Activated CD8-positive, alpha-beta memory T cell treated with anti-CD3 and anti-CD28 coated beads, Interleukin-2, amount 50 U/mL, for 4 hours (primary cell): ENCODE data around the gene MEGF11.
A peak's percentile ranks its signal among the peaks of the same experiment; 100 is the strongest.
"Not testable (repeated sequence)": the region's sequence is repeated elsewhere in the genome, so short reads cannot be mapped to it uniquely, and the experiment has no call there.

Experiments
- DNase-seq: peaks from one replicate; pipeline ENCODE4 v3.0.0-alpha.2; 2020

Gene MEGF11

GRCh38 chr15:65991721-65992483 lies 261.6 kb downstream of the MEGF11 start:
- no peak for DNase-seq

GRCh38 chr15:65990298-65990981 lies 263.1 kb downstream of the MEGF11 start:
- DNase-seq, result no peak

- DNase-seq, result no peak
These were observed 266.4 kb downstream of the MEGF11 start for GRCh38 chr15:65987100-65987499.

- DNase-seq, result no peak
These were observed 267.1 kb downstream of the MEGF11 start for GRCh38 chr15:65986416-65986815.

- no peak for DNase-seq
These were observed 268.2 kb downstream of the MEGF11 start for GRCh38 chr15:65985387-65985786.

- no peak for DNase-seq
These were observed 270.8 kb downstream of the MEGF11 start for GRCh38 chr15:65982627-65983322.

- DNase-seq, result peak; percentile 78
These were observed 271.5 kb downstream of the MEGF11 start for GRCh38 chr15:65981837-65982626.

GRCh38 chr15:65980824-65981456 lies 272.6 kb downstream of the MEGF11 start:
- DNase-seq, result no peak

GRCh38 chr15:65979837-65980236 lies 273.7 kb downstream of the MEGF11 start:
- no peak for DNase-seq

GRCh38 chr15:65979316-65979715 lies 274.2 kb downstream of the MEGF11 start:
- DNase-seq, result no peak

- no peak for DNase-seq
These were observed 275.4 kb downstream of the MEGF11 start for GRCh38 chr15:65978110-65978509.

GRCh38 chr15:65976196-65976595 lies 277.4 kb downstream of the MEGF11 start:
- DNase-seq, result not testable (repeated sequence)

GRCh38 chr15:65971741-65971995 lies 281.9 kb downstream of the MEGF11 start:
- DNase-seq, result no peak

GRCh38 chr15:65970937-65971740 lies 282.4 kb downstream of the MEGF11 start:
- no peak for DNase-seq

- no peak for DNase-seq
These were observed 283.4 kb downstream of the MEGF11 start for GRCh38 chr15:65969865-65970816.

GRCh38 chr15:65968511-65968910 lies 285.0 kb downstream of the MEGF11 start:
- DNase-seq, result no peak

- DNase-seq, result no peak
These were observed 288.6 kb downstream of the MEGF11 start for GRCh38 chr15:65964792-65965433.

GRCh38 chr15:65963911-65964482 lies 289.6 kb downstream of the MEGF11 start:
- no peak for DNase-seq

- no peak for DNase-seq
These were observed 290.2 kb downstream of the MEGF11 start for GRCh38 chr15:65963358-65963757.

- DNase-seq, result no peak
These were observed 291.4 kb downstream of the MEGF11 start for GRCh38 chr15:65962187-65962586.
